HepG2 (cell line): ENCODE measurements around the gene VEPH1. TPM values are rescaled to one million over a fixed set of nuclear protein-coding genes. Genes with fewer than 3 reads are reported as not detected.

Experiments used
- ATAC-seq: fragments of 200-7000 bp; cut with Tn5 transposase; 3 replicates; pipeline ENCODE4 v1.9.1; 2020; ENCODE audit warnings: mild to moderate bottlenecking, moderate library complexity
- BruUV-seq: library from RNA; stranded (reverse); fragments of 400-500 nt; replicated peaks from 2 replicates; lab custom pipeline; 2021; lab: Mats Ljungman, UMichigan
- CTCF ChIA-PET: fragments of 300-600 bp; formaldehyde crosslinking; extraction: SDS; loops from one replicate; lab custom pipeline; 2021; ENCODE audit warnings: low total read pairs, inconsistent platforms, low intra/inter-chr PET ratio; lab: Yijun Ruan, JAX
- POLR2A ChIA-PET: fragments of 350-600 bp; sonication (Branson Sonifier 250); formaldehyde crosslinking; loops from one replicate; lab custom pipeline; 2020; ENCODE audit warnings: antibody characterized with exemption, inconsistent platforms; lab: Yijun Ruan, JAX
- DNase-seq: peaks from one replicate; pipeline ENCODE4 v3.0.0-alpha.2; 2015; ENCODE audit warnings: low spot score
- FAIRE-seq: peaks from 3 replicates; lab custom pipeline; 2011; peaks lifted over from hg19 to GRCh38; lab: Jason Lieb, UNC
- H2AFZ ChIP-seq: one replicate; pipeline ENCODE4 v1.6.1; 2011; ENCODE audit warnings: low read length, inconsistent platforms
- H3K27ac ChIP-seq: fragments of 300-600 bp; 3 replicates; pipeline ENCODE4 v1.8.0; 2011; ENCODE audit warnings: mixed run types, mild to moderate bottlenecking, mixed read lengths, low read length, inconsistent platforms; ENCODE audit not compliant: insufficient read depth; ENCODE audit errors: extremely low read length
- H3K27me3 ChIP-seq, 2 experiments: fragments of 200-600 bp in 1 of 2; 2 replicates in 1 of 2; 3 replicates in 1 of 2; pipeline versions ENCODE4 v1.6.0 to v1.8.0; 2011; ENCODE audit warnings: low read length in 2 of 2, mild to moderate bottlenecking in 2 of 2, moderate library complexity in 2 of 2, inconsistent platforms in 1 of 2; ENCODE audit not compliant: insufficient read depth in 2 of 2, control insufficient read depth in 1 of 2
- H3K36me3 ChIP-seq, 2 experiments: fragments of 200-600 bp in 1 of 2; replicated peaks in 1 of 2; 2 replicates in 1 of 2; 3 replicates in 1 of 2; pipeline versions ENCODE4 v1.5.1 to v1.8.0; 2011; ENCODE audit warnings: low read length in 2 of 2, inconsistent platforms in 1 of 2; ENCODE audit not compliant: insufficient read depth in 2 of 2, control insufficient read depth in 1 of 2
- H3K4me1 ChIP-seq: 2 replicates; pipeline ENCODE4 v1.5.1; 2012; ENCODE audit warnings: low read length, inconsistent platforms; ENCODE audit not compliant: insufficient read depth
- H3K4me2 ChIP-seq: 2 replicates; pipeline ENCODE4 v1.6.0; 2011; ENCODE audit warnings: low read depth, low read length, inconsistent platforms
- H3K4me3 ChIP-seq, 3 experiments: fragments of 200-600 bp in 1 of 3; sonication (generic), shearing (Covaris generic) in 1 of 3; replicated peaks in 1 of 3; 2 replicates each; pipeline ENCODE4 v1.5.1; 2011 to 2016; ENCODE audit warnings: low read length in 3 of 3, inconsistent platforms in 2 of 3, low read depth in 2 of 3, mild to moderate bottlenecking in 2 of 3, control low read depth in 1 of 3, mixed read lengths in 1 of 3; ENCODE audit not compliant: insufficient read depth in 1 of 3
- H3K79me2 ChIP-seq: one replicate; pipeline ENCODE4 v1.6.1; 2011; ENCODE audit warnings: low read length, inconsistent platforms; ENCODE audit not compliant: insufficient read depth
- H3K9ac ChIP-seq: 2 replicates; pipeline ENCODE4 v1.6.0; 2011; ENCODE audit warnings: mild to moderate bottlenecking, low read depth, low read length, inconsistent platforms; ENCODE audit not compliant: insufficient read depth
- H3K9me3 ChIP-seq: 2 replicates; pipeline ENCODE4 v1.5.1; 2012; ENCODE audit warnings: mild to moderate bottlenecking, low read length
- H4K20me1 ChIP-seq: 2 replicates; pipeline ENCODE4 v1.6.0; 2011; ENCODE audit warnings: inconsistent platforms, mild to moderate bottlenecking, low read length, moderate library complexity; ENCODE audit not compliant: insufficient read depth
- ETS1 ChIP-seq: sonication (generic); formaldehyde crosslinking; IDR thresholded peaks from 2 replicates; pipeline ENCODE4 v1.4.0; 2020; ENCODE audit warnings: missing genetic modification reagents
- FIP1L1 ChIP-seq: fragments of 200-400 bp; formaldehyde crosslinking; IDR thresholded peaks from 2 replicates; pipeline ENCODE4 v1.6.1; 2018; ENCODE audit warnings: low read depth, mild to moderate bottlenecking, low read length, moderate library complexity, borderline replicate concordance; ENCODE audit not compliant: insufficient read depth
- FUBP1 ChIP-seq: sonication (generic); formaldehyde crosslinking; IDR thresholded peaks from 2 replicates; pipeline ENCODE4 v1.5.1; 2020; ENCODE audit warnings: missing genetic modification reagents, mild to moderate bottlenecking, borderline replicate concordance
- HOXA5 ChIP-seq: sonication (generic); formaldehyde crosslinking; IDR thresholded peaks from 2 replicates; pipeline ENCODE4 v1.4.0; 2020; ENCODE audit warnings: missing genetic modification reagents
- MEIS1 ChIP-seq: sonication (generic); formaldehyde crosslinking; IDR thresholded peaks from 2 replicates; pipeline ENCODE4 v1.9.0; 2021; ENCODE audit warnings: mild to moderate bottlenecking, missing genetic modification reagents, moderate library complexity, borderline replicate concordance
- SALL2 ChIP-seq: sonication (generic); formaldehyde crosslinking; IDR thresholded peaks from 2 replicates; pipeline ENCODE4 v1.8.1; 2023; ENCODE audit warnings: mild to moderate bottlenecking, missing genetic modification reagents, inconsistent platforms
- SMC3 ChIP-seq: IDR thresholded peaks from 2 replicates; pipeline ENCODE4 v1.6.1; 2011; ENCODE audit warnings: low read length, improper control_type of control experiment
- YEATS4 ChIP-seq: sonication (generic); formaldehyde crosslinking; IDR thresholded peaks from 2 replicates; pipeline ENCODE4 v1.4.0; 2020; ENCODE audit warnings: missing genetic modification reagents, borderline replicate concordance
- ZMYM2 ChIP-seq: sonication (generic); formaldehyde crosslinking; IDR thresholded peaks from 2 replicates; pipeline ENCODE4 v1.8.0; 2022; ENCODE audit warnings: mild to moderate bottlenecking, missing genetic modification reagents
- ZNF124 ChIP-seq: sonication (generic); formaldehyde crosslinking; IDR thresholded peaks from 2 replicates; pipeline ENCODE4 v1.4.0; 2020; ENCODE audit warnings: missing genetic modification reagents
- WGBS: methylation state at CpG from one replicate; pipeline ENCODE4 v1.1.6; 2017; ENCODE audit warnings: low lambda C conversion rate; 5-methylcytosine and 5-hydroxymethylcytosine counted together
- in situ Hi-C: cut with HindIII; loops from 2 replicates; pipeline ENCODE4 v1.10.0; 2017; ENCODE audit warnings: low pct_unique_long_range_greater_than_20kb; ENCODE audit not compliant: extremely low pct_ligation_motif_present
- intact Hi-C: fragments of 100-400 bp; cut with micrococcal nuclease; formaldehyde crosslinking; loops from one replicate; pipeline ENCODE4 v1.10.0; 2022; ENCODE audit not compliant: unreplicated experiment
- polyA plus RNA-seq, 8 experiments: library from polyadenylated mRNA; depleted of rRNA in 3 of 8; stranded (reverse) in 7 of 8; unstranded in 1 of 8; fragments of >200 nt; fragmentation: Illumina TruSeq in 4 of 8; extraction: Trizol in 4 of 8; gene quantifications; 2 replicates each; pipeline versions ENCODE4 v1.2.1 to v1.2.3, GENCODE V29; 2011 to 2016; ENCODE audit warnings: low read depth in 4 of 8, missing spikeins in 1 of 8, mixed read lengths in 1 of 8; ENCODE audit not compliant: insufficient read depth in 1 of 8
- total RNA-seq, 5 experiments: library from RNA; depleted of rRNA; stranded (reverse); fragments of >200 nt; fragmentation: Illumina TruSeq; extraction: Trizol; gene quantifications; 2 replicates each; pipeline ENCODE4 v1.2.3, GENCODE V29; 2016; ENCODE audit warnings: low read depth in 1 of 5
- TF ChIP-seq, protein P1 (sequence below): sonication (generic); formaldehyde crosslinking; conservative IDR thresholded peaks from 2 replicates; pipeline ENCODE4 v1.8.0; 2022; ENCODE audit warnings: missing genetic modification reagents

Gene VEPH1
- total and polyA plus RNA-seq, 2 of the 13 experiments (the other 11 are each of a cell fraction or from before 2014, with no cell fraction given) = not detected

DNA sequence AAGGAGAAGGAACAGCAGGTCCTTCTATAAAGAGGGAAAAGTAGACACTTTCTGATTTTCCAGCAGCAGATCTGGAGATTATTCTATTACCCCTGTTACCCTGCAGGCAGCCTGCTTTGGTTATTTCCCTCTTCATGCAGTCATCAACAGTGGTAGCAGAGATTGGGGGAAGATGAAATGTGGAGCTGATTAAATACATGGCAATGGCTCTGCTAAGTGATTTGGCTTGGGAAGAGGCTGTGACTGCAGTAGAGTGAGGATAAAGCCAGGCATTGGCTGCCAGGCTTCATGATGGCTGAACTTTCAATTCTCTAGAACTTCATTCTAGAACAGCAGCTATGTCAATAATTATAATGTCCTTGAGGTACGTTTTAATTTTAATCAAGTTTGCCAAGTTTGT is 37.5 kb downstream of the VEPH1 start:
- no peaks in the 10 kb centered on the region for H3K9me3 ChIP-seq
- 3% methylated on average over 1 of the region's 1 CpG for WGBS
- DNase-seq = no peak
- no peak for FAIRE-seq
- POLR2A ChIA-PET = no interaction called here
- H2AFZ ChIP-seq = no peak overlapping the region
- in situ Hi-C loops = no loop called here
- no peaks in the 10 kb centered on the region for H4K20me1 ChIP-seq
- no peaks in the 10 kb centered on the region for H3K79me2 ChIP-seq
- intact Hi-C loops = no loop called here
- ATAC-seq = no peak
- no peak overlapping the region for H3K9ac ChIP-seq
- TF ChIP-seq SMC3 (no peak), HOXA5 (CRISPR knock-in tag) (no peak), MEIS1 (no peak), ZNF124 (CRISPR knock-in tag) (no peak), SALL2 (CRISPR knock-in tag) (no peak), ZMYM2 (CRISPR knock-in tag) (no peak), FUBP1 (CRISPR knock-in tag) (no peak), YEATS4 (CRISPR knock-in tag) (no peak), ETS1 (CRISPR knock-in tag) (no peak), FIP1L1 (no peak)
- TF ChIP-seq, protein P1, sequence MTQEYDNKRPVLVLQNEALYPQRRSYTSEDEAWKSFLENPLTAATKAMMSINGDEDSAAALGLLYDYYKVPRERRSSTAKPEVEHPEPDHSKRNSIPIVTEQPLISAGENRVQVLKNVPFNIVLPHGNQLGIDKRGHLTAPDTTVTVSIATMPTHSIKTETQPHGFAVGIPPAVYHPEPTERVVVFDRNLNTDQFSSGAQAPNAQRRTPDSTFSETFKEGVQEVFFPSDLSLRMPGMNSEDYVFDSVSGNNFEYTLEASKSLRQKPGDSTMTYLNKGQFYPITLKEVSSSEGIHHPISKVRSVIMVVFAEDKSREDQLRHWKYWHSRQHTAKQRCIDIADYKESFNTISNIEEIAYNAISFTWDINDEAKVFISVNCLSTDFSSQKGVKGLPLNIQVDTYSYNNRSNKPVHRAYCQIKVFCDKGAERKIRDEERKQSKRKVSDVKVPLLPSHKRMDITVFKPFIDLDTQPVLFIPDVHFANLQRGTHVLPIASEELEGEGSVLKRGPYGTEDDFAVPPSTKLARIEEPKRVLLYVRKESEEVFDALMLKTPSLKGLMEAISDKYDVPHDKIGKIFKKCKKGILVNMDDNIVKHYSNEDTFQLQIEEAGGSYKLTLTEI (CRISPR knock-in tag) = no peak
- CTCF ChIA-PET = no interaction called here
- no peaks in the 10 kb centered on the region for H3K27me3 ChIP-seq
- H3K27ac ChIP-seq = no peak overlapping the region
- H3K4me3 ChIP-seq = no peak overlapping the region
- BruUV-seq = no TSS peak
- H3K36me3 ChIP-seq = no peaks in the 10 kb centered on the region
- no peak overlapping the region for H3K4me2 ChIP-seq
- H3K4me1 ChIP-seq = no peaks in the 10 kb centered on the region
